Muscle of leg (tissue), 11 donors: ENCODE data around the gene INSRR. TPM values are rescaled to one million over a fixed set of nuclear protein-coding genes. Genes with fewer than 3 reads are reported as not detected.

Experiments used
- DNase-seq: peaks from one replicate; pipeline ENCODE4 v3.0.0; 2013
- H3K27ac ChIP-seq: one replicate; pipeline ENCODE4 v1.5.1; 2013; ENCODE audit warnings: mild to moderate bottlenecking, low read length, control low read depth
- H3K27me3 ChIP-seq: one replicate; pipeline ENCODE4 v1.6.1; 2013; ENCODE audit warnings: low read length; ENCODE audit not compliant: control insufficient read depth, insufficient read depth
- H3K36me3 ChIP-seq: one replicate; pipeline ENCODE4 v1.6.1; 2013; ENCODE audit warnings: low read length; ENCODE audit not compliant: control insufficient read depth, insufficient read depth
- H3K4me1 ChIP-seq: one replicate; pipeline ENCODE4 v1.6.1; 2013; ENCODE audit warnings: low read length; ENCODE audit not compliant: control insufficient read depth, insufficient read depth
- H3K4me3 ChIP-seq: one replicate; pipeline ENCODE4 v1.5.1; 2013; ENCODE audit warnings: low read length, control low read depth
- H3K9me3 ChIP-seq: replicated peaks from 2 replicates; pipeline ENCODE4 v1.6.1; 2013; ENCODE audit warnings: low read depth, low read length; ENCODE audit not compliant: control insufficient read depth
- WGBS: methylation state at CpG from one replicate; pipeline ENCODE4 v1.1.5; 2013; ENCODE audit warnings: missing lambda C conversion rate; ENCODE audit not compliant: insufficient coverage; 5-methylcytosine and 5-hydroxymethylcytosine counted together
- polyA plus RNA-seq, 8 donors: library from polyadenylated mRNA; unstranded; fragments of 120-200 nt; gene quantifications; one replicate each; pipeline versions ENCODE4 v1.2.1 to v1.2.3, GENCODE V29; 2013; ENCODE audit warnings: inconsistent platforms in 1 of 8, low replicate concordance in 1 of 8; ENCODE audit not compliant: insufficient read length in 8 of 8, insufficient read depth in 1 of 8
- total RNA-seq: library from RNA; stranded (reverse); fragments of 120-200 nt; gene quantifications from one replicate; pipeline ENCODE4 v1.2.4, GENCODE V29; 2013

INSRR gene
- total and polyA plus RNA-seq, 9 donors: 0.18 to 1.2 (median 0.58) TPM

DNA sequence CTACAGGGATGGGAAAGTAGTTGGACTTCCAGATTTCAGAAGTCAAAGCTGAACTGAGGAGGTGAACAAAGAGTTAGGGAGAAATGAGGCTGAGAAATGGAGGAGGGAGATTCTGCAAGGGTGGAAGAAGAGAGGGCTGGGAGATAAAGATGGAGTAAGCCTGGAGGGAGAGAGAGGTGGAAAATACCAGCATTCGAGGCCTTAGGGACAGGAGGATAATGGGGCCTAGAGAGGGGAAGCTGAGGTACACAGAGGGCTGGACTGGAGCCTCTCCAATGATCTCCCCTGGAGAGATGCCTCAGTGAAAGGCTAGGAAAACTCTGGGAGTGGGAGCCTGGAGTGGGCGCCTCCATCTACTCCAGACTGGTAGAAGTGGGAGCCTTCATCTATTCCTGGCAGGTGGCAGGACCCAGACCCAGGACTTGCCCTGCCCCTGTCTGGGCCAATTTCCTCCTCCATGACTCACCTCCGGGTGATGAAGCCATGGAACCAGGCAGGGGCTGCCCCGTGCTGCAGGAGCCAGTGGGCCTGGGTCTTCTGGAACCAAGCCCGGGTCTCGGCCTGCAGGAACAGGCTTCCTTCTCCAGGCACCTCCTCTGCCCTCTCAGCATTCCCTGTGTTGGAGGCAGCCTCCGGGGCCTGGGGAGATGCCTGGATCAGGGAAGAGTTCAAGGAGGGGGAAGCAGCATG is 44.2 kb downstream of the INSRR start:
- WGBS: 46% methylated on average over 1 of the region's 7 CpGs
- DNase-seq: no peak
- Histone ChIP-seq H3K36me3 (no peaks in the 10 kb centered on the region), H3K27me3 (peaks cover 25% of the 10 kb centered on the region), H3K4me3 (no peak overlapping the region), H3K27ac (peak overlapping the region; percentile 69), H3K9me3 (no peaks in the 10 kb centered on the region), H3K4me1 (peaks cover 47% of the 10 kb centered on the region)

DNA sequence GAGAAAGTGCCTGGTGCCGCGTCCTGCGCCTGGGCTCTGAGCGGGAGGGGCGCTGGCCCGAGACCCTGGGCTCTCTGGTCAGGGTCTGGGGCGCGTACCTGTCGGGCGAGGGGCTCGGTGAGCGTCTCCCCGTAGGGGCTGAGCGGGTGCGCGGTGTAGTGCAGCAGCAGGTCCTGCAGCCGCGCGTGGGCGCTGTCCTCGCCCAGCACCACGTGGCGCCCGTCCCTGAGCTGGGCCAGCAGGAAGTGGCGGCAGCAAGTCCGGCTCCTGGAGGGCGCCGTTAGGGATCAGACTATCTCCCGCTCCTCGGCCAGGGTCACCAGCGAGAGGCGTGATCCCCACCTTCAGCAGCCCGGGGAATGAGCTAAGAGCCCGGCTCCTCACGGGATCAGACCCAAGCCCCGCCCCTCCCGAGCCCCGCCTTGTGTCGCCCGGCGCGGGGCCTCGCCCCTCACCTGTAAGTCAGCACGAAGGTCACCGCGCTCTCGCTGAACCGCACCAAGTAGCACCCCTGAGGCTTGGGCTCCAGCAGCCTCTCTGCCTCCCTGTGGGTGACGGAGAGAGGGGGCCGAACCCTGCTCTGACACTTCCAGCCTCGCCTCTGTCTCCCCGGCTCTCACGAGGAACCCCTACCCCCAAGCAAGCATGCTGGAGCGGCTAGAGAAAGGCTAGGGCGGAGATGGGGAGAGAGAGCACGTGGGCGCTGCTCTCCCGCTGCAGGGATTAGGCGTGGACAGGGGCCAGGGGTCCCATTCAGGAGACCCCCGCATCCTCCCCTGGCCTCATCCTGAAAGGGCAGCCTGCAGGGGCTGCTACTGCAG is 45.0 kb downstream of the INSRR start:
- 2% methylated on average over 45 of the region's 60 CpGs for WGBS
- H3K27ac ChIP-seq: no peak overlapping the region
- peak overlapping the region; percentile 47 for H3K4me3 ChIP-seq
- no peaks in the 10 kb centered on the region for H3K9me3 ChIP-seq
- no peaks in the 10 kb centered on the region for H3K36me3 ChIP-seq
- peaks cover 29% of the 10 kb centered on the region for H3K27me3 ChIP-seq
- peaks cover 50% of the 10 kb centered on the region for H3K4me1 ChIP-seq
- peak; percentile 68 for DNase-seq

DNA sequence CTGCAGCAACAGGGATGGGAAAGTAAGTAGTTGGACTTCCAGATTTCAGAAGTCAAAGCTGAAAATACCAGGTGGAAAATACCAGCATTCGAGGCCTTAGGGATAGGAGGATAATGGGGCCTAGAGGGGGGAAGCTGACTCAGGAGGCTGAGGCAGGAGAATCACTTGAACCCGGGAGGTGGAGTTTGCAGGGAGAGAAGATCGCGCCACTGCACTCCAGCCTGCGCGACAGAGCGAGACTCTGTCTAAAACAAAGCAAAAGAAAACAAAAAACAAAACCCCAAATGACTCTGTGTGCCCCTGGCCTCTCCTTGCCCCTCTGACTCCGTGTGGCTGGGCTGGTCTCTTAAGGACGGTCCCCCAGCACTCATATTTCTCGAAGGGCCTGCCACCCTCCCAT is 45.6 kb downstream of the INSRR start:
- H3K27ac ChIP-seq: no peak overlapping the region
- WGBS: 14% methylated on average over 1 of the region's 10 CpGs

DNA sequence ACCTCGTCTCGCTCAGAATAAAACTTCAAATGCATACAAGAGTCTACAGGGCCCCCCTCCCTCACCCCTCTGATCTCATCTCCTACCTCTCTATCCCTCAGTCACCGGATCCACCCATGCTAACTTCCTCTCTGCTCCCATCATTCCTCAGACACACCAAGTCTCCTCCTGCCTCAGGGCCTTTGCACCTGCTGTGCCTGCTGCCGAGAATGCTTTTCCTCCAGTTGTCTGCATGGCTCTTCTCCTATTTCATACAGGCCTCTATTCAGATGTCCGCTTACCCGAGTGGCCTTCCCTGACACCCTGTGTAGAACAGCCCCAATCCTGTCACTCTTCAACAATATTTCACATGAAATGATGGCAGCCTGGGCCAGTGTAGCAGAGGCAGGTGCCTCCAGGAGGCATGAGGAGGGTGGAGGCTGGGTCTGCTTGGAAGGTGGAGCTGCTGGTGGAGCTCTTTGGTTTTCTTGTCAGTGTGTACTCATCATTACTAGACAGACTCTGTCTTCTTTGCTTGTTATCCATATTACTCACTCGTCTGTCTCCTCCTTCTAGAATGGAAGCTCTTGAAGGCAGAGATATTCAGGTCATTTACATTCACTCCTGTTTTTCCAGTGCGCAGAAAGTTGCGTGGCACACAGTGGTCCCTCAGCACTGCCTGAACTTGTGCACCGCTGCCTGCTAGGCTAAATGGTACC is 46.5 kb downstream of the INSRR start:
- Histone ChIP-seq H3K4me1 (peaks cover 50% of the 10 kb centered on the region), H3K27me3 (peaks cover 30% of the 10 kb centered on the region), H3K36me3 (no peaks in the 10 kb centered on the region), H3K4me3 (no peak overlapping the region), H3K27ac (no peak overlapping the region), H3K9me3 (no peaks in the 10 kb centered on the region)
- 95% methylated on average over 8 of the region's 10 CpGs for WGBS
- DNase-seq: no peak

More for the DNA sequence above, 45.6 kb downstream of the INSRR start:
- H3K4me1 ChIP-seq: peaks cover 50% of the 10 kb centered on the region
- peak overlapping the region; percentile 47 for H3K4me3 ChIP-seq
- H3K9me3 ChIP-seq: no peaks in the 10 kb centered on the region
- no peaks in the 10 kb centered on the region for H3K36me3 ChIP-seq
- DNase-seq: no peak
- H3K27me3 ChIP-seq: peaks cover 30% of the 10 kb centered on the region

DNA sequence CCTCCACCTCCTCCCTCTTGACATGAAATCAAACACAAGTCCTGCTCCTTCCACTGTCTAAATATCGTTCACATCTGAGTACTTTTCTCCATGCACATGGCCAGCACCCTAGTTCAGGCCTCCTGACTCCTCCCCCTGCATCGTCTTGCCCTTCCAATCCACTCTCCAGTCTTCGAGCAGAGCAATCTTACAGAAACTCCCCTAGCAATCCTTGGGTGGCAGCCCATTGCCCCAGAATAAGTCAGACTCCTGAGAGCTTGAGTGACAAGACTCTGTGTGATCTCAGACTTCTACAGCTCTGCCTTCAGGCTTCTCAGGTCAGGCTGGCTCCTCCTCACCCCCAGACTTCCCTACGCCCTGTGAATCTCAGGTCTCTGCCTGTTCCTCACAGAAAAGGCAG is 47.7 kb downstream of the INSRR start:
- WGBS: 33% methylated on average over 4 of the region's 4 CpGs
- DNase-seq: peak; percentile 58

DNA sequence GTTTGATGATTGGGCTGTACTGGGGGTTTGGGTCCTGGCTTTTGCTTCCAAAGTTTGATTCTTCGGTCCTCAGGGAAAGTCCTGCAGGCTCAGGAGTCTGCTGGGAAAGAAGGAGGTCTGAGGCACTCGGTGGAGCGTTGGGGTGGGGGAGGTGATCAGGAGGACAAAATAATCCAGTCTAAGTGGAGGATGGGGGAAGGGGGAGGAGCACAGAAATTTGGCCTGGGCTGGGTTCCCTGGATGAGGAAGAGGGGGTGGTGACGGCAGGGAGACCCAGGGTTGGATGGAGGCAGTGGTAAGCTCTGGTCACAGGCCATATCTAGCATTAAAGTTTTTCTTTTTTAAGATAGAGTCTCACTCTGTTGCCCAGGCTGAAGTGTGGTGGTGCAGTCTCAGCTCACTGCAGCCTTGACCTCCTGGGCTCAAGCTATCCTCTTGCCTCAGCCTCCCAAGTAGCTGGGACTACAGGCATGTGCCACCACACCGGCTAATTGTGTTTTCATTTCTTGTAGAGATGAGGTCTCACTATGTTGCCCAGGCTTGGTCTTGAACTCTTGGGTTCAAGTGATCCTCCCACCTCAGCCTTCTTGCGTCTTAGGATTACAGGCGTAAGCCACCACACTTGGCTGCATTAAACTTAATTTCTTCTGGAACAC is 49.1 kb downstream of the INSRR start:
- peaks cover 1% of the 10 kb centered on the region for H3K36me3 ChIP-seq
- peaks cover 22% of the 10 kb centered on the region for H3K27me3 ChIP-seq
- H3K27ac ChIP-seq: no peak overlapping the region
- no peak for DNase-seq
- H3K4me3 ChIP-seq: no peak overlapping the region
- 61% methylated on average over 6 of the region's 7 CpGs for WGBS
- peaks cover 45% of the 10 kb centered on the region for H3K4me1 ChIP-seq
- H3K9me3 ChIP-seq: no peaks in the 10 kb centered on the region

More for the DNA sequence above, 47.7 kb downstream of the INSRR start:
- Histone ChIP-seq H3K4me1 (peaks cover 47% of the 10 kb centered on the region), H3K4me3 (no peak overlapping the region), H3K27me3 (peaks cover 27% of the 10 kb centered on the region), H3K27ac (no peak overlapping the region), H3K36me3 (no peaks in the 10 kb centered on the region), H3K9me3 (no peaks in the 10 kb centered on the region)

DNA sequence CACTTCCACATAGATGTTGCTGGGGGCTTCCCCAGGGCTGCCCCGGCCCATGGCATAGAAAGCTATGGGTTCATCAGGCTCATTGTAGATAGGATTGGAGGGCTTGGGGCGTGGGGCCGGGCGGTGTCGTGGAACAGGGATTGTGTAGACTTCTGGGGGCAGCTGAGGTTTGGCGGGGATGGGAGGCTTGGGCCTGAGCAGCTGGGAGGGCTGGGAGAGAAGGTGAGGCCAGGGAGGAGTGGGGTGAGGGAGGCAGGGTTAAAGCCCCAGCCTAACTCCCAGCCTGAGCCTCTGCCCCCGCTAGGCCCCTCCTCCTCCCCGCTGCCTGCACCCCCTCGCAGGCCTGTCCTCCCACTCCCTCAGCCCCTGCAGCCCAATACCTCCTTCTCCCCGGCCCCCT is 49.6 kb downstream of the INSRR start:
- no peak for DNase-seq
- 82% methylated on average over 4 of the region's 10 CpGs for WGBS
- H3K27me3 ChIP-seq: peaks cover 18% of the 10 kb centered on the region
- peaks cover 2% of the 10 kb centered on the region for H3K36me3 ChIP-seq
- no peaks in the 10 kb centered on the region for H3K9me3 ChIP-seq
- no peak overlapping the region for H3K27ac ChIP-seq
- no peak overlapping the region for H3K4me3 ChIP-seq
- H3K4me1 ChIP-seq: peaks cover 45% of the 10 kb centered on the region

DNA sequence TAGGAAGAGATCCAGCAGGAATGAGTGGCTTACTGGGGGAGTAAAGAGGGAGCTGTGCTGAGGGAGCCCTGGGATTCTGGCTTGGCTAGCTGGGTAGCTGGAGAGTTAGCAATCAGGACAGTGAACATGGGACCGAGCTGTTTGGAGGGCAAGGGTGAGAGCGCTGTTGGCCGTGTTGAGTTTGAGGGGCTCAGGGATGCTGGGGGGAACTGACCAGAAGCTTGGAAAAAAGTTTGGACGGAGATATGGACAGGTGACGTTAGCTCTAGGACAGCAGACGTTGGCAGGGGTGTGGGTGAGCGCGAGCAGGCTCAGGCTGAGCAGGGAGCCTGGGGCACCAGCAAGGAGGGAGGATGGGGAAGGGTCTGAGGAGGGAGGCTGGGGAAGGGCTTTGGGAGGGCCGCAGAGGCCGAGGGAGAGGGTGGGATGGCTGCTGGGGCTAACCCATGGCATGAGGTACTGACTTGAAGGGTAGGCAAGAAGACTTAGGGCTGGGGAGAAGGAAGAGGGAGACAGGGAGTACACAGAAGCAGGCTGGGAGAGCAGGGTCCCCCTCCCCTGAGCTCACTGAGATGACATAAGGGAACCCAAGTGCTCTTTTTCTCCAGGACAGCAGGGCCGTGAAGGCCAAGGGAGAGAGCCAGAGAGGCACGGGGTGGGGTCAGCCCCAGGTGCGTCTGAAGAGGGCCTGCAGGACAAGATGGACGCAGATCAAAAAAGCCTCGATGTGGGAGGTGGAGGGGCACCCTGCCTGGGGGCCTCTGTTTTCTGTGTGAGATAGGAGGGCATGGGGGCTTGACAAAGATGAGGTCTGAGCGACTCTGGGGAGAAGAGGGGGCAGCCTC is 50.5 kb downstream of the INSRR start:
- Histone ChIP-seq H3K4me3 (no peak overlapping the region), H3K9me3 (no peaks in the 10 kb centered on the region), H3K36me3 (peaks cover 2% of the 10 kb centered on the region), H3K4me1 (peaks cover 40% of the 10 kb centered on the region), H3K27ac (no peak overlapping the region), H3K27me3 (peaks cover 12% of the 10 kb centered on the region)
- DNase-seq: no peak
- 77% methylated on average over 15 of the region's 16 CpGs for WGBS

DNA sequence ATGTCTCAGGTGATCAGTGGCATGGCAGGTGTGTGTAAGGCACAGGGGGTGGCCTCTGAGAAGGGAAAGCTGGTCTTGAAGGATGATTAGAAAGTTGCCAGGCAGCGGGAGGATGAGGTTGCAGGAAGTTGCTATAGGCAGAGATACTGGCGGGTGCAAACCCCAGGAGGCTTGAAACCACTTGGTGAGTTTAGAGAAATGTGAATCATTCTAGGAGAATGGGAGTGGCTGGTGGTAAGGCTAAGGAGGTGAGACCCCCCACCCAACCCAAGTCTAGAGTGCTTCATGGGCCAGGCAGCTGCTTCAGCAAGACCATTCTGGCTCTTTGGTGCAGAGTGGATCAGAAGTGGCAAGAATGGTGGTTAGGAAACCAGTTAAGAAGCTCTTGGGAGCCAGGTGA is 51.3 kb downstream of the INSRR start:
- WGBS: 100% methylated on average over 1 of the region's 2 CpGs
- H3K4me1 ChIP-seq: peaks cover 36% of the 10 kb centered on the region
- no peak overlapping the region for H3K27ac ChIP-seq
- H3K36me3 ChIP-seq: peaks cover 2% of the 10 kb centered on the region
- no peak overlapping the region for H3K4me3 ChIP-seq
- DNase-seq: no peak
- no peaks in the 10 kb centered on the region for H3K9me3 ChIP-seq
- peaks cover 7% of the 10 kb centered on the region for H3K27me3 ChIP-seq
